ENCODE measurements around the gene ESYT1.

ESYT1 gene

GRCh38 chr12:56150563-56150962 lies 22.5 kb downstream of the ESYT1 start:
- TF ChIP-seq, protein P1, sequence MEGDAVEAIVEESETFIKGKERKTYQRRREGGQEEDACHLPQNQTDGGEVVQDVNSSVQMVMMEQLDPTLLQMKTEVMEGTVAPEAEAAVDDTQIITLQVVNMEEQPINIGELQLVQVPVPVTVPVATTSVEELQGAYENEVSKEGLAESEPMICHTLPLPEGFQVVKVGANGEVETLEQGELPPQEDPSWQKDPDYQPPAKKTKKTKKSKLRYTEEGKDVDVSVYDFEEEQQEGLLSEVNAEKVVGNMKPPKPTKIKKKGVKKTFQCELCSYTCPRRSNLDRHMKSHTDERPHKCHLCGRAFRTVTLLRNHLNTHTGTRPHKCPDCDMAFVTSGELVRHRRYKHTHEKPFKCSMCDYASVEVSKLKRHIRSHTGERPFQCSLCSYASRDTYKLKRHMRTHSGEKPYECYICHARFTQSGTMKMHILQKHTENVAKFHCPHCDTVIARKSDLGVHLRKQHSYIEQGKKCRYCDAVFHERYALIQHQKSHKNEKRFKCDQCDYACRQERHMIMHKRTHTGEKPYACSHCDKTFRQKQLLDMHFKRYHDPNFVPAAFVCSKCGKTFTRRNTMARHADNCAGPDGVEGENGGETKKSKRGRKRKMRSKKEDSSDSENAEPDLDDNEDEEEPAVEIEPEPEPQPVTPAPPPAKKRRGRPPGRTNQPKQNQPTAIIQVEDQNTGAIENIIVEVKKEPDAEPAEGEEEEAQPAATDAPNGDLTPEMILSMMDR (conservative IDR thresholded peaks at IDR 0.05; ENCODE audit: control insufficient read depth, insufficient read depth, low read depth, low read length): no peak
- no peak overlapping the region for H3K4me3 ChIP-seq (ENCODE audit: control insufficient read depth, low read depth, low read length)
- DNase-seq (ENCODE audit: low read depth): peak; percentile 61

GRCh38 chr12:56151672-56152131 lies 23.6 kb downstream of the ESYT1 start:
- TF ChIP-seq, protein P1 (conservative IDR thresholded peaks at IDR 0.05; ENCODE audit: control insufficient read depth, insufficient read depth, low read depth, low read length): peak; percentile 43
- peak; percentile 24 for DNase-seq (ENCODE audit: low read depth)
- peak overlapping the region; percentile 81 for H3K4me3 ChIP-seq (ENCODE audit: control insufficient read depth, low read depth, low read length)

- peak; percentile 90 for DNase-seq (ENCODE audit: low read depth)
- TF ChIP-seq, protein P1 (conservative IDR thresholded peaks at IDR 0.05; ENCODE audit: control insufficient read depth, insufficient read depth, low read depth, low read length): no peak
These were observed 24.2 kb downstream of the ESYT1 start, which contains the start of gene MYL6B for GRCh38 chr12:56152132-56152755. MYL6B (plus strand) TSS chr12:56152587; CDS start chr12:56153919, 1,332 bp downstream.

GRCh38 chr12:56152756-56153677 lies 24.9 kb downstream of the ESYT1 start:
- DNase-seq (ENCODE audit: low read depth): no peak
- H3K4me3 ChIP-seq (ENCODE audit: control insufficient read depth, low read depth, low read length): peak overlapping the region; percentile 81
- TF ChIP-seq, protein P1 (conservative IDR thresholded peaks at IDR 0.05; ENCODE audit: control insufficient read depth, insufficient read depth, low read depth, low read length): no peak

More at GRCh38 chr12:56152132-56152755, 24.2 kb downstream of the ESYT1 start, which contains the start of gene MYL6B:
- H3K4me3 ChIP-seq (ENCODE audit: control insufficient read depth, low read depth, low read length): peak within 1 kb of the TSS; percentile 81

- TF ChIP-seq, protein P1 (conservative IDR thresholded peaks at IDR 0.05; ENCODE audit: control insufficient read depth, insufficient read depth, low read depth, low read length): no peak
- no peak overlapping the region for H3K4me3 ChIP-seq (ENCODE audit: control insufficient read depth, low read depth, low read length)
- DNase-seq (ENCODE audit: low read depth): no peak
These were observed 25.6 kb downstream of the ESYT1 start for GRCh38 chr12:56153678-56154065.

DNA sequence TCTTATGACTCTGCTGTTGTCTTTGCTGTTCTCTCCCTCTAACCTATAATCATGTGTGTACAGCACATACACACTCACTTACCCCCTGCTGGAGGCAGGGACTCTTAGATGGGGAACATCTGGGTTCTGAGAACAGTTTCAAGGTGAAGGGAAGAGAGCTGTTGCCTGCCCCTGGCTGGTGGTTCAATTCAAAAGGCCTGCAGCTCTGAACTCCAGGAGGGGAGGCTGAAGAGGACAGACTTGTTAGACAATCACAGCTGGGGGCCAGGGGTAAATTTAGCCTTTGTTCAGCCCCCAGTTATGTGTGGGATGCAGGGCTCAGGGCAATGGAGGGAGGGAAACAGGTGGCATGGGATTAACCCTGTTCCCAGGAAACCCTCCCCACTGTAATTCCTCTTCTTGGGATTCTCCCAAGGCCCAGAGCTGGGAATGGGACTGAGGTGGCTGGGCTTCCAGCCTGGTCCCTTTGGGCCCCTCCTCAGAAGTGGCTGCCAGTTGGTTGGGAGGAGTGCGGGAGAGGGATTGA lies 26.2 kb downstream of the ESYT1 start:
- TF ChIP-seq, protein P1 (conservative IDR thresholded peaks at IDR 0.05; ENCODE audit: control insufficient read depth, insufficient read depth, low read depth, low read length): no peak
- DNase-seq (ENCODE audit: low read depth): no peak
- no peak overlapping the region for H3K4me3 ChIP-seq (ENCODE audit: control insufficient read depth, low read depth, low read length)
